GM11168 (cell line): ENCODE data around the gene SNAPC2.
"Not testable (repeated sequence)": the region's sequence is repeated elsewhere in the genome, so short reads cannot be mapped to it uniquely, and the experiment has no call there.

Experiments
- in situ Hi-C: fragments of 300-500 bp; cut with MboI; formaldehyde crosslinking; loops from one replicate; pipeline ENCODE4 v1.12.0; 2022; ENCODE audit warnings: low sequenced_read_pairs; ENCODE audit not compliant: unreplicated experiment

The SNAPC2 gene

GRCh38 chr19:7888145-7888825 lies 31.9 kb upstream of the SNAPC2 start, which contains the start of gene LRRC8E:
LRRC8E (plus strand) TSS chr19:7888510; CDS start chr19:7895604, 7,094 bp downstream.
- in situ Hi-C loops: no loop called here

GRCh38 chr19:7888826-7889217 lies 31.3 kb upstream of the SNAPC2 start:
- in situ Hi-C loops: no loop called here

- in situ Hi-C loops: not testable (repeated sequence)
Observed at GRCh38 chr19:7893362-7894101, 26.6 kb upstream of the SNAPC2 start.

- in situ Hi-C loops: no loop called here
Observed at GRCh38 chr19:7894612-7895309, 25.4 kb upstream of the SNAPC2 start.

GRCh38 chr19:7895565-7895964 lies 24.6 kb upstream of the SNAPC2 start:
- in situ Hi-C loops: no loop called here

- in situ Hi-C loops: no loop called here
Observed at GRCh38 chr19:7897292-7897691, 22.8 kb upstream of the SNAPC2 start.

- in situ Hi-C loops: no loop called here
Observed at GRCh38 chr19:7898967-7899366, 21.2 kb upstream of the SNAPC2 start.

GRCh38 chr19:7899751-7900378 lies 20.3 kb upstream of the SNAPC2 start:
- in situ Hi-C loops: no loop called here

- in situ Hi-C loops: no loop called here
Observed at GRCh38 chr19:7900401-7900870, 19.7 kb upstream of the SNAPC2 start.

- in situ Hi-C loops: no loop called here
Observed at GRCh38 chr19:7900931-7901330, 19.2 kb upstream of the SNAPC2 start.

GRCh38 chr19:7901337-7901736 lies 18.8 kb upstream of the SNAPC2 start:
- in situ Hi-C loops: no loop called here

- in situ Hi-C loops: no loop called here
Observed at GRCh38 chr19:7902796-7903243, 17.3 kb upstream of the SNAPC2 start.

- in situ Hi-C loops: no loop called here
Observed at GRCh38 chr19:7903244-7904073, 16.7 kb upstream of the SNAPC2 start, which contains the start of gene MAP2K7. MAP2K7 (plus strand) TSS chr19:7903877; CDS start chr19:7903945, 68 bp downstream.

GRCh38 chr19:7904074-7905020 lies 15.8 kb upstream of the SNAPC2 start:
- in situ Hi-C loops: no loop called here

- in situ Hi-C loops: no loop called here
Observed at GRCh38 chr19:7905268-7905667, 14.9 kb upstream of the SNAPC2 start.

- in situ Hi-C loops: no loop called here
Observed at GRCh38 chr19:7905859-7906258, 14.3 kb upstream of the SNAPC2 start.

GRCh38 chr19:7907122-7907521 lies 13.0 kb upstream of the SNAPC2 start:
- in situ Hi-C loops: no loop called here

- in situ Hi-C loops: no loop called here
Observed at GRCh38 chr19:7907544-7907943, 12.6 kb upstream of the SNAPC2 start.
